ENCODE data around the gene MYL4.
A peak's percentile ranks its signal among the peaks of the same experiment; 100 is the strongest.
"Not testable (repeated sequence)": the region's sequence is repeated elsewhere in the genome, so short reads cannot be mapped to it uniquely, and the experiment has no call there.

Gene MYL4

DNA sequence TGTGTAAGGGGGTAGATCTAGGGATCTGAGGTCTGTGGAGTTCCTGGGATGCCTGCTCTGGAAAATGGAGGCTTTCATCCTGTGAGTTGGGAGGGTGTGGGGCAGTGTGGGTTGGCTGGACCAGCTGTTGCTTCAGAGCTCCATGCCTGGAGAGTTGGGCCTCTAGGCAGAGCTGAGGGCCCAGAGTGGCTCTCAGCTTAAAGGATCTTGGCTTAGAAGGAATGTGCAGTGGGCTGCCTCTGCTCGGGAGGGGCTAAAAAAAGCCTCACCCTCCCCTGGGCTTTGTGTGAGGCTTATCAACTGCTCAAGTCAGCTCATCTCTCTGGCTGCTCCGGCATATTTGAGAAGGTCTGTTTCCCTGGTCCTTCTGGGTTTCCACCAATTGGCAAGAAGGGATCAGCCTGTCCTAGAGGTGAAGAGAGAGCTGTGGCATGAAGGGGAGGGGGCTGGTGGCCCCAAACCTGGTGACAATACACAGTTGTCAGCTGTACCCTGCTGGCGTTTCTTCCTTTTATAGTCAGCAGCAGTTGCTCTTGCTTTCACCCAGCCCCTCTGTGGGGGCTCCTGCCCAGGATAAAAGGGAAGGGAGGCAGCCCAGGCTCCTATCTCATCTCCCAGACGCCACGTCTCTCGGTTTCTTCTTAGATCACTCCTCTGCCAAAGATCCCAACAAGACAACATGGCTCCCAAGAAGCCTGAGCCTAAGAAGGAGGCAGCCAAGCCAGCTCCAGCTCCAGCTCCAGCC lies at the start of gene MYL4:
Gene MYL4, plus strand, starts transcription at position 605 of the 745 bp plus-strand sequence. Its CDS starts 75 bp downstream, at position 680.
- DNase-seq (ENCODE audit: low spot score), result no peak

DNA sequence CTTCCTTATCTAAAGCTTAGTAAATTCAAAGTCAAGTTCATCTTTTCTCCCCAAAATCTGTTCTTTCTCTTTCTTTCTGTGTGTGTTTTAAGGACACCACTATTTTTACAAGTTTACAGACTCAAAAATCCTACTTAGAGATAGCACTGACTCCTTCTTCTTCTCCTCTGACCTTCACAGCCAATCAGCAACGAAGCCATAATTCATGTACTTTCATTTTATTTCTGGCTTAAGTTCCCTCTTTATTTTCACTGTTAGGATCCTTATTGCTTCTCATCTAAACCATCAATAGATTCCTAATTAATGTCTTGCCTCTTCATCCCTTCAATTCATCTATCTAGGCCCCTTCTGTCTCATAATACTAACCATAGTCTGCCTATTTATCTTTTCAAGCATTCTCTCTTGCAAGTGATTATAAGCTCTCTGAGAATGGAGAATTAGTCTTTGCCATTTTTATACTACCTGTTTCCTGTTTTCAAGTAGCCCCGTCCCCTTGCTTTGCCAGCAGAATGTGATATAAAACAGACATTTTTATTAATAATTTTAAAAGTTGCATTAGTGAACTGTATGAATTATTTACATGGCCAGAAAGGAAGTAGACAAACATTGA lies 47.0 kb upstream of the MYL4 start:
- DNase-seq (ENCODE audit: low spot score), result no peak

DNA sequence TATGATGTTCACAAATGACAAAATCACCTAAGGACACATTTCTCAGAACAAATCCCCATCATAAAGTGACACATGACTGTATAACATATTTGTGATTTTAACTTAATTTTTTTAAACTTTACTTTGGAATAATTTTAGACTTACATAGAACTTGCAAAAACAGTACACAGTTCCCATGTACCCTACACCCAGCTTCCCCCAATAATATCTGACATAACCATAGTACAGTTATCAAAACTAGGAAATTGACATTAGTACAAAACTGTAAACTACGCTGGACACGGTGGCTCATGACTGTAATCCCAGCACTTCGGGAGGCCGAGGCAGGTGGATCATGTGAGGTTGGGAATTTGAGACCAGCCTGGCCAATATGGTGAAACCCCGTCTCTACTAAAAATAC lies 44.9 kb upstream of the MYL4 start:
- DNase-seq (ENCODE audit: low spot score), result no peak

DNA sequence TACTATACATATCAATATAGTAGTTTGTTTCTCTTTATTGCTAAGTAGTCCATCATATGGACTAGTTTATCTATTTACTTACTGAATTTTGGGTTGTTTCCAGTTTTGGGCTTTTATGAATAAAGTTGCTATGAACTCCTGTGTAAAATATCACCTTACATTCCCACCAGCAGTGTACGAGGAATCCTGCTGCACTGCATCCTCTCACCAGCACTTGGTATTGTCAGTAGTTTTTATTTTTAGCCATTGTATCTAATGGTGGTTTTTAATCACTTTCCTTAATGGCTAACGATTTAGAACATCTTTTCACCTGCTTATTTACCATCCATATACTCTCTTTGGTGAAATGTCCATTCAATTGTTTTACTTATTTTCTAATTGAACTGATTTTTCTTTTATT lies 44.0 kb upstream of the MYL4 start:
- DNase-seq (ENCODE audit: low spot score), result no peak

DNA sequence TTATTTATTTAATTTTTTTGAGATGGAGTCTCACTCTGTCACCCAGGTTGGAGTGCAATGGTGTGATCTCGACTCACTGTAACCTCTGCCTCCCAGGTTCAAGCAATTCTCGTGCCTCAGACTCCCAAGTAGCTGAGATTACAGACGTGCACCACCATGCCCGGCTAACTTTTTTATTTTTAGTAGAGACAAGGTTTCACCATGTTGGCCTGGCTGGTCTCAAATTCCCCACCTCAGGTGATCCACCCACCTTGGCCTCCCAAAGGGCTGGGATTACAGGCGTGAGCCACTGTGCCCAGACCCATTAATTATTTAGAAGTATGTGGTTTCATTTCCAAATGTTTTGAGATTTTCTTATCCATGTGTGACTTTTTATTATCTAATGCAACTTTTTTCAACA lies 42.3 kb upstream of the MYL4 start:
- not testable (repeated sequence) for DNase-seq (ENCODE audit: low spot score)

DNA sequence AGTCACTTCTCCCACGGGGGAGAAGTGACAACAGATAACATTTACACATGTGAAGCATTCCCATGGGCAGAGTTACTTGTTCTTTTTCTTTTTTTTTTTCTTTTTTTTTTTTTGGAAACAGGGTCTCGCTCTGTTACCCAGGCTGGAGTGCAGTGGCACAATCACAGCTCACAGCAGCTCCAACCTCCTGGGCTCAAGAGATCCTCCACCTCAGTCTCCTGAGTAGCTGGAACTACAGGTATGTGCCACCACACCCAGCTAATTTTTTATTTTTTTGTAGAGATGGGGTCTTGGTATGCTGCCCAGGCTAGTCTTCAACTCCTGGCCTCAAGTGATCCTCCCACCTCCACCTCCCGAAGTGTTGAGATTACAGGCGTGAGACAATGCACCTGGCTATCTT lies 40.3 kb upstream of the MYL4 start:
- DNase-seq (ENCODE audit: low spot score), result not testable (repeated sequence)

DNA sequence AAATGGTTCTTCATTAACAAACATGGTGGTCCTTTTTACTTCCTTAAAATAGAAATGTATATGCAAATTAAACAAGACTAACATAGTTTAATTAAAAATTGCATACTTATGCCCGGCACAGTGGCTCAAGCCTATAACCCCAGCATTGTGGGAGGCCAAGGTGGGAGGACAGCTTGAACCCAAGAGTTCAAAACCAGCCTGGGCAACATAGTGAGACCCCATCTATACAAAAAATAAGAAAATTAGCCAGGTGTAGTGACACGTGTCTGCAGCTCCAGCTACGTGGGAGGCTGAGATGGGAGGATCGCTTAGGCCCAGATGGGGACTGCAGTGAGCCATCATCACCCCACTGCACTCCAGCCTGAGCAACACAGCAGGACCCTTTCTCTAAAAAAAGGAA lies 38.4 kb upstream of the MYL4 start:
- DNase-seq (ENCODE audit: low spot score), result no peak

DNA sequence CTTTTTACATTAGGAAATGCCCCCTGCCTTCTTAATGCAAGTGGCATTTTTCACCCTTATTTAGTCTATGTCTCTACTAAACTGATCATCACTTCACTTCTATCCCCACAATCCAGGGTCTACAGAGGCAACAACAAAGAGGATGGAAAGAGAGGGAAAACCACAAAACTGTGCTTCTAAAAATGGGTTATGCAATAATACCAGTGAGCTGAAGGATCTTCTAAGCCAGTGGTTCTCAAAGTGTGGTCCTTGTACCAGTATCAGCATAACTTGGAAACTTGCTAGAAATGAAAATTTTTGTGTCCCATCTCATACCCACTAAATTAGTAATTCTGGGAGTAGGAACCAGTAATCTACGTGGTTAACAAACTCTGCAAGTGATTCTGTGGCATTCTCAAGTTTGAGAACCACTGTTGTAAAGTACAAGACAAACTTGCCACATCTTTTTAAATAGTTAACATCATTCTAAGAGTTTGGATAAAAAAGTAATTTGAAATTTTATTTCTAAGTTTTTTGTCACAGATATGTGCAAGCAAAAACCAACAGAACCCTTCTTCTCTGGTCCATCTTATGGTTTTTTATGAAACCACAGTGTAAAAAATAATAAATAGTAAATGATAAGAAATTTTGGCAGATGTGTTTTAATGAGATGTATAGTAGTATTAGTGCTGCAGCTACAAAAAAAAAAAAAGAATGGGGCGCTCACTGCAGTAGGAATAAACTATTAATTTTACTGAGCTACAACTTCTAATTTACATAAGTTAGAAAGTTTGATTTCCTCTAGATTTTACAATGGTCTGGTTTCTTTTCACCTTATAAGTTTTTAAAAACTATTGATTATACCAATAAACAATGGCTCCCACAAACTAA lies 36.2 kb upstream of the MYL4 start:
- no peak for DNase-seq (ENCODE audit: low spot score)

DNA sequence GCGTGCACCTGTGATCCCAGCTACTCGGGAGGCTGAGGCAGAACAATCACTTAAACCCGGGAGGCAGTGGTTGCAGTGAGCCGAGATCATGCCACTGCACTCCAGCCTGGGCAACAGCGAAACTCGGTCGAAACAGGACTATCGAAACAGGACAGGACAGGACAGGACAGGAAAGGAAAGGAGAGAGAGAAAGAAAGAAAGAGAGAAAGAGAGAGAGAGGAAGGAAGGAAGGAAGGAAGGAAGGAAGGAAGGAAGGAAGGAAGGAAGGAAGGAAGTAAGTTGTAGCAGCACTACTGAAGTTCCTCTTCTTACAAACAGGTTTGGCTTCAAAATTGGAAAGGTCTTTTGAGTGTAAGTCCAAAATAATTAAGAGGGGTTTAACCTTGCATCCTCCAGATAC lies 34.3 kb upstream of the MYL4 start:
- not testable (repeated sequence) for DNase-seq (ENCODE audit: low spot score)

DNA sequence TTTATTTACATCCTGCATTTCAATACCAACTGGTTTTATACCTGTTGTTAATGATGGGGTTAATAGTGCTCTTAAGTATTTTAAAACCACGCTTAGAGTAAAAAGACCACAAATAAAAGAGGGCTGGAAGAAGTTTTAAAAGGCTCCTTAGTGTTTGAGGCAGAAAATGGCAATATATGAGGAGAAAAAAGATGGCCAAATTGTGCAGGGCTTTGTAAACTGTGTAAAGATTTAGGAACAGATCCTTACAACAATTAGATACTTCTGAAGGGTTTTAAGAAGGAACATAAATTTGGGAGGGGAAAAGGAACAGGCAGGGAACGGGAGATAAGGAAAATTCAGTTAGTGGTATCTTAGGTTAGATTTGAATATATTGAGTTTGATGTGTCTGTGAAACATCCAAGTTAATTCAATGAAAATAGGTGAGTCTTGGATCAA lies 32.7 kb upstream of the MYL4 start:
- DNase-seq (ENCODE audit: low spot score), result no peak

DNA sequence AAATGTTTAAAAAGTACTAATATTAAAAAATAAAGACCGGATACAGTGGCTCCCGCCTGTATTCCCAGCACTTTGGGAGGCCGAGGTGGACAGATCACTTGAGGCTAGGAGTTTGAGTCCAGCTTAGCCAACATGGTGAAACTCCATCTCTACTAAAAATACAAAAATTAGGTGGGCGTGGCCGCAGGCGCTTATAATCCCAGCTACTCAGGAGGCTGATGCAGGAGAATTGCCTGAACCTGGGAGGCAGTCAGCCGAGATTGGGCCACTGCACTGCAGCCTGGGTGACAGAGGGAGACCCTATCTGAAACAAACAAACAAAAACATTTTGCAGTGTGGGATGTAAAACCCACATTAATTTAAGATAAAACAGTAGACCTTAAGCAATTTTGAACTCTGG lies 31.9 kb upstream of the MYL4 start:
- DNase-seq (ENCODE audit: low spot score), result no peak

DNA sequence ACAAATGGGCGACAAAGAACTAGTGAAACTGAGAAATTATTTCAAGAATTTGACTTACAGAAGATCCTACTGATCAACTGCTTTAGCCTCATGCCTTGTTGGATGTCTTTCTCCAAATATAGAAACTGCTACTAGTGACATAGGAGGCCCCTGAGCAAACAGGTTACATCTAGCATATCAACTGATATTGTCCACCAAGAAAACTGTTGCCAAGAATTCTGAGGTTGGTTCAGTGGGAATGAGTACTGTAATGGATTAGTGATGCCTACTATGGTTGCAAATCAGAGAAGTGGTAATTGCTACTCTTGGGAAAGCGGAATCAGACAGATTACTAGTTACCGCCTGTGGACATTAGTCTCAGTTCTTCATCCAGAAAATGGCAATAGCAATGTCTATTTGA lies 30.0 kb upstream of the MYL4 start:
- no peak for DNase-seq (ENCODE audit: low spot score)

DNA sequence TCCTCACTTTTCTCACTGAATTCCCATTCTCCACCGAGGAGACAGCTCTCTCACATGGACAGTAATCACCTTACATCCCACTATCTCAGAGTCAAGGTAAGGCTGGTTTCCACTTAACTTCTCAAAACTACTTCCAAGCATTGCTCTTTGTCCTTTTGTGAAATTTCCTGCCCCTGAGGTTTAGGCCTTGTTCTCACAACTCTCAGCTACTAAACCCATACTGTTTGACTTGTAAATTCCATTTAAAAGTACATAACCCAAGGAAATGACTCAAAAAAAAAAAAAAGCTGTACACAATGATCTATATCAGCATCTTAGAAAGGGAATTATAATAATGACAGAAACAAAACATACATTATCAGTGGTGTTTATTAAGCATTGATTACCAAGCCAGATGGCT lies 28.8 kb upstream of the MYL4 start:
- DNase-seq (ENCODE audit: low spot score), result no peak

DNA sequence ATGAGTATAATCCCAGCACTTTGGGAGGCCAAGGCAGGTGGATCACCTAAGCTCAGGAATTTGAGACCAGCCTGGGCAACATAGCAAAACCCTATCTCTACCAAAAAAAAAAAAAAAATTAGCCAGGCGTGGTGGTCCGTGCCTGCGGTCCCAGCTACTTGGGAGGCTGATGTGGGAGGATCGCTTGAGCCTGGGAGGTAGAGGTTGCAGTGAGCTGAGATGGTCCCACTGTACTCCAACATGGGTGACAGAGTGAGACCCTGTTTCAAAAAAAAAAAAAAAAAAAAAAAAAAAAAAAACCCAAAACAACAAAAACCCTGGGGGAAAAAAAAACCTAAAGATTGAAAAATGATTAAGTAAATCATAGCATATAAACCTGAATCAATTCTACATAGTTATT lies 28.2 kb upstream of the MYL4 start:
- DNase-seq (ENCODE audit: low spot score), result not testable (repeated sequence)

DNA sequence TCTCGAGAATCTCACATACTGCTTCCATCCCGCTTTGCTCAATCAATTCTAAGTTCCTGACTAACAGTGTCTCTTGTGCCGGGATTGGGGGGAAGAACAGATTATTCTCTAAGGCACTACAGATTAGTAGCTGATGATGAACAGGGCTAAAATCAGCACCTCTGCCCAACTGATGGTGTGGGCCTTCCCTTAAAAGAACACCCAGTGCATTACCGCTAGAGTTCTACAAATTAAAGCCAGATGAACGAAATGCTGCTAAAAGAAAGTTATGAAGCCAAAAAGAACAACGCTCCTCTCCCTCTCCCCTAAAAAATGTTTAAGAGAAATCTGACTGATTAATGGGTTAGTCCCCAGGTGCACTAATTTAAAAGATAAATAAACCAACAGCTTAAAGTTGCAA lies 24.5 kb upstream of the MYL4 start:
- no peak for DNase-seq (ENCODE audit: low spot score)

DNA sequence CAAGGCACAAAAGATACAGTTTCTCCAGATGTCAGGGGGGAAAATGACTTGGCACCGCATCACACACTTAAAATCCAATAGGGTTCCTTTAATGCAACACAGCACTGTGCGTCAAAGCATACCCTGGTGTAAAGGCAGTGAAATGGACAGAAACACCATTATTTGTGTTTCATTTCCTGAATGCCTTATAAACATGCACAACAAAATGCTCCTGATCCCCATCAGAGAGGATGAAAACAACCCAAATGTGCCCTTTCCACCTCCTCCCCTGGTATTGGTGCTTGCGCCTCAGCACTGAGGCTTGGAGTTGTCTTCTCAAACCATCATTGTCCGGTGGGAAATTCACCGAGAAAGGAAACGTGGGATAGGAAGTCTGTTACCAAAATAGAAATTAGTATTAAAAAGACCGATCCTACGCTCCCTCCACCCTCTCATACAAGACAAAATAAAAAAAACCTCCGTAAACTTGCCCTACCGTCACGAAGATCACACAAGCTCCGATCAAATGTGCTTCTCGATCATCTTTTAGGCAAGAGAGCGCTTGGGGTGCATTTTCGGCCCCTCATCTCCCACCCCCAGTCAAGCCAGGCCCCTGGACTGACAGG lies 20.8 kb upstream of the MYL4 start:
- no peak for DNase-seq (ENCODE audit: low spot score)

DNA sequence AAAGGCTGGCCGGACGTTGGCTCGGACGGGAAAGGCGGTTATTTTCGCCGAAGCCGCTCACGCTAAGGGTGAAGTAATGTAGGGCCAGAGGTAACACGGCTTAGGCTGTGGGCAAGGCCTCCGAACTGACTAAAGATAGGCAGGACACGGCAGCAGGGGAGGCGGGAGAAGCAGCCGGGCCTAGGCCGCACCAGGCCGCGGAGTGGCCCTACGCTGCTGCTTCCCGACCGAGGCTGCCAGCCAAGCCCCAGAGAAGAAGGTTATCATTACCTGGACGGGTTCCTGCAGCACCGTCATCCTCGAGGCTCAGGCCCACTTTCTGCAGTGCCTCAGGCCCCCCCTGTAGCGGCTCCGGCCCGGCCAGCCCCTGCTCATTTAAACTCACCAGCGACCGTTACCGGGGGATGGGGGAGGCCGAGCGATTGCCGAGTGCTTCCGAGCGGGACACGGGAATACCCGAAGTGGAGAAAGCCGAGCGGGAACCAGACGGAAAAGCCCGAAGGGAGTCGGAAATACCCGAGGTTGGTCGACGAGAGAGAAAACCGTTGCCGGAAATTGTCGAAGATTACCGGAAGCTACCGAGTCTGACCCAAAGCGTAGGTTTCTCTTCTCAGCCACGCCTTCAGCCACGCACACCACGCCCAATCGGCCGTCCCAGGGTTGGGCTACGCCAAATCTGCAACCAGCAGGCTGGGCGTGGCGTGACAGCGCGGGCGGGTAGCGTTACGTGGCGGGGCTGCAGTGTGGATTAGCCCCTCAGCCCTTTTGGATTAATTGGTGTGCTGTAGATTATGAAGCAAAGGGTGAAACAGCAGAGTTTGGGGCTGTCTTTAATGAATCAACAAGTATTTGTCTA lies 20.0 kb upstream of the MYL4 start, which contains the start of gene CDC27:
Gene CDC27, minus strand, starts transcription at position 420 of the 856 bp plus-strand sequence. Its CDS starts 123 bp downstream, at position 297.
- DNase-seq (ENCODE audit: low spot score), result peak; percentile 94

DNA sequence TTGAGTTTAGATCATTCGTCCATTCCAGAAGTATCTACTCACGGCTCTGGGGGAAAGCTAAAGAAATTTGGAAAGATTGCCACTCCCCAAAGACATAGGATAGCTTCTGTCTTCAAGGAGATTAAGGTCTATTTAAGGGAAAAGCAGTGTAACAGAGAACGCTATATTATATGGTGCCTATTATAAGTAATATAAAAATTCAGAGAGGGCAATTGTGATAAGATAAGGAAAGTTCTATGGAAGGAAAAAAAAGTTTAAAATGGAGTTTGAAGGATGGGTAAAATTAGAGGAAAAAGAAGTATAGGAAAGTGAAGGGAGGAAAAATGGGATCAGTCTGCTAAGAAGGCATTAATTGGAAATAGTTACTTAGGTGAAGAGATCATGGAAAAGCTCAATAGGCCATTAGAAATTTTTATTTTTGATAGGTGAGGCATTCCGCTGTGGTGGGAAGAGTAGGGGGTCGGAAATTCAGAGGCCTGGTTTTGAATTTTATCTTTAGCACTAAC lies 19.4 kb upstream of the MYL4 start:
- DNase-seq (ENCODE audit: low spot score), result no peak

DNA sequence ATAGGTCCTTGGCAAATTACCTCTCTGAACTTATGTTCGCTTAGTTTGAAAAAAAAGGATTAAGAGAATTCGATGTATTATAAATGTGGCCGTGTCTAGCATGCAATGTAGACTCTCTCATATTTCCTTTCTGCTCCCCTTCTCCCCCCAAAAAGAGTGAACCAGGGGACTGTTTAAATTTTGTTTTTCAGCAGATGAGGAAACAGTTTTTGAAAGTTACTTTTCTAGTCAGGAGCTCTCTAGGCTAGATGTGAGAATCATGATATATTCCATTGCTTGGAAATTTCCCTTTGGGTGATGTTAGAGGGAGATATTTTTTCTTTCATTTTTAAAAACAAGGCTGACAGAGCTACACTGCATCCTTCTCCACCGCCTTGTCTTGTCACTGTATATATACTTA lies 18.9 kb upstream of the MYL4 start:
- DNase-seq (ENCODE audit: low spot score), result no peak

DNA sequence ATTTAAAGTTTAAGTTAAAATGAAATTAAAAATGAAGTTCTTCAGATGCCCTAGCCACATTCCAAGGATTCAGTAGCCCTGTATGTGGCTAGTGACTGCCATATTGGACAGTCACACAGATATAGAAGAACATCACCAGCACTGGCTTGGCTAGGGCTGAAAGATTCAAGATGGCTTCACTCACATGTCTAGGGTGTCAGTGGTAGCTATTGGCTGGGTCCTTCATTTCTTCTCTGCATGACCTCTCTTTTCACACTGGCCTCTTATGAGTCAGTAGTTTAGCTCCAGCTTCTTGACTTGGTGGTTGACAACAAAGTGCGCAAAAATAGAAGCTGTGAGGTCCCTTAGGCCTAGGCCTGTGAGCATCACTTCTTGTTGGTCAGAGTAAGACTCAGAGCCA lies 18.4 kb upstream of the MYL4 start:
- DNase-seq (ENCODE audit: low spot score), result no peak

DNA sequence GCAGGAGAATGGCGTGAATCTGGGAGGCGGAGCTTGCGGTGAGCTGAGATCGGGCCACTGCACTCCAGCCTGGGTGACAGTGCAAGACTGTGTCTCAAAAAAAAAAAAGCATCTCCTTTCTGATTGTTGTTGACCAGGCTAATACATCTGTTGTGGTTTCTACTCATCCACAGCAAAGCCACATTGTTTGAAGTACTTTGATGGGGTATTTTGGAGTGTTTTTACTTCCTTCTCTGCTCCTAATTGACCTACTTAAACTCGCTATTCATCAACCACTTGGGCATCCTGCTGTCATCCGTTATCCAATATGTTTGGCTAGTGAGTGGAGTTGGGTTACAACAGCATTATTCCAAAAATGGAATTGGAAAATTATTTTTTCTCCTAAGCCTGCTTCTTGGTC lies 16.6 kb upstream of the MYL4 start:
- peak; percentile 96 for DNase-seq (ENCODE audit: low spot score)

All from SW480 (cell line).